PC-3 (cell line): ENCODE measurements around the gene HRG.

Source experiments
- CTCF ChIP-seq: fragments of 300-600 bp; sonication (generic); conservative IDR thresholded peaks from 2 replicates; pipeline ENCODE4 v1.5.1; 2017; ENCODE audit warnings: antibody characterized with exemption, low read depth, mild to moderate bottlenecking, low read length
- EZH2 ChIP-seq: fragments of 300-600 bp; sonication (generic); IDR thresholded peaks from one replicate; pipeline ENCODE4 v1.6.1; 2017; ENCODE audit warnings: antibody characterized with exemption, mild to moderate bottlenecking, low read length; ENCODE audit not compliant: unreplicated experiment
- EZH2phosphoT487 ChIP-seq: fragments of 300-600 bp; sonication (generic); IDR thresholded peaks from 2 replicates; pipeline ENCODE4 v1.6.1; 2018; ENCODE audit warnings: mild to moderate bottlenecking, antibody characterized with exemption, low read length, borderline replicate concordance

DNA sequence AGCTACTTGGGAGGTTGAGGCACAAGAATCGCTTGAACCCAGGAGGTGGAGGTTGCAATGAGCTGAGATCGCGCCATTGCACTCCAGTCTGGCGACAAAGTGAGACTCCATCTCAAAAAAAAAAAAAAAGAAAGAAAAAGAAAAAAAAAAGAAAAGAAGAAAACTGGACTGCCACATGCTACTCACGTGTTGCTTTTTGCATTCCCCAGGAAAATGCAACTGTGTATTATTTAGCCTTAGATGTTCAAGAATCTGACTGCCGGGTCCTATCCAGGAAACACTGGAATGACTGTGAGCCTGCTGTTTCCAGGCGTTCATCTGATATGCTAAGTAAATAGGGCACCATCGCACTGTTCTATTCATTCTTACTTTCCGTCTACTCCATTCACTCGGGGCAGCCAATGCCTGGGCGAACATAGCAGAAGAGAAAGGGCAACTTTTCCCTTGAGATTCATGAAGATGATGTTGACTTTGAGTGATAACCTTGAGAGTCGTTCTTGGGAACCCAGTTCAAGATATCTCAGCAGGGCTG lies 21.4 kb downstream of the HRG start:
- TF ChIP-seq CTCF (no peak), EZH2 (no peak), EZH2phosphoT487 (no peak)
